Uterus (tissue), 2 donors: ENCODE data around the gene SREBF1.

Source experiments
- CTCF ChIP-seq, 4 experiments: fragments of 200-600 bp in 2 of 4; fragments of 450-650 bp in 2 of 4; sonication (generic) in 2 of 4; IDR thresholded peaks; one replicate each; pipeline ENCODE4 v1.5.1; 2016 to 2019; ENCODE audit warnings: antibody characterized with exemption in 4 of 4, mild to moderate bottlenecking in 2 of 4, moderate library complexity in 1 of 4
- POLR2A ChIP-seq, 2 donors: fragments of 450-650 bp; IDR thresholded peaks; one replicate each; pipeline ENCODE4 v1.6.1; 2016; ENCODE audit warnings: antibody characterized with exemption in 2 of 2, mild to moderate bottlenecking in 1 of 2, moderate library complexity in 1 of 2

- TF ChIP-seq CTCF (IDR thresholded peaks at IDR 0.05) (no peak), POLR2A (IDR thresholded peaks at IDR 0.05) (no peak)
Measured at GRCh38 chr17:17807440-17807839, 29.3 kb downstream of the SREBF1 start.
